22Rv1 (cell line): ENCODE measurements around the gene AKT3.
"Not testable (repeated sequence)": the region's sequence is repeated elsewhere in the genome, so short reads cannot be mapped to it uniquely, and the experiment has no call there.

Experiments
- H3K27ac ChIP-seq: fragments of 450-650 bp; 2 replicates; pipeline ENCODE4 v1.5.1; 2017
- ZFX ChIP-seq: fragments of 450-650 bp; IDR thresholded peaks from 2 replicates; pipeline ENCODE4 v1.6.1; 2017; ENCODE audit warnings: antibody characterized with exemption, borderline replicate concordance
- TF ChIP-seq, protein P1 (sequence below): fragments of 450-650 bp; IDR thresholded peaks from 2 replicates; pipeline ENCODE4 v1.5.1; 2017; ENCODE audit warnings: mild to moderate bottlenecking

Gene AKT3

DNA sequence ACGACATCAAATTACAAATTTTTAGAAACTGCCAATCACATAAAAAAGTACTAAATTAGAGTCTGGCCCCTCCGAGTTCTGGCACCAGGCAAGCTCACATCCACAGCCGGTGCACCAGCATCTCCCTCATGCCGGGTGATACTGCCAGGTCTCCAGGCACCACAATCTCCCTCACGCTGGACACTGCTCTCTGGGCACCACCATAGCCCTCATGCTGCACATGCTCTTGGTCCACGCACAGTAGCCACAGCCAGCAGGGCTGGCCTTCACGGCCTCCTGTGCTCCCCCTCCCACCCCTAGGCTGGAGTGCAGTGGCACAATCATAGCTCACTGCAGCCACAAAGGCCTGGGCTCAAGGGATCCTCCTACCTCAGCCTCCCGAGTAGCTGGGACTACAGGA lies 65.5 kb downstream of the AKT3 start:
- H3K27ac ChIP-seq, result no peak overlapping the region
- TF ChIP-seq, protein P1, sequence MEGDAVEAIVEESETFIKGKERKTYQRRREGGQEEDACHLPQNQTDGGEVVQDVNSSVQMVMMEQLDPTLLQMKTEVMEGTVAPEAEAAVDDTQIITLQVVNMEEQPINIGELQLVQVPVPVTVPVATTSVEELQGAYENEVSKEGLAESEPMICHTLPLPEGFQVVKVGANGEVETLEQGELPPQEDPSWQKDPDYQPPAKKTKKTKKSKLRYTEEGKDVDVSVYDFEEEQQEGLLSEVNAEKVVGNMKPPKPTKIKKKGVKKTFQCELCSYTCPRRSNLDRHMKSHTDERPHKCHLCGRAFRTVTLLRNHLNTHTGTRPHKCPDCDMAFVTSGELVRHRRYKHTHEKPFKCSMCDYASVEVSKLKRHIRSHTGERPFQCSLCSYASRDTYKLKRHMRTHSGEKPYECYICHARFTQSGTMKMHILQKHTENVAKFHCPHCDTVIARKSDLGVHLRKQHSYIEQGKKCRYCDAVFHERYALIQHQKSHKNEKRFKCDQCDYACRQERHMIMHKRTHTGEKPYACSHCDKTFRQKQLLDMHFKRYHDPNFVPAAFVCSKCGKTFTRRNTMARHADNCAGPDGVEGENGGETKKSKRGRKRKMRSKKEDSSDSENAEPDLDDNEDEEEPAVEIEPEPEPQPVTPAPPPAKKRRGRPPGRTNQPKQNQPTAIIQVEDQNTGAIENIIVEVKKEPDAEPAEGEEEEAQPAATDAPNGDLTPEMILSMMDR, result no peak
- TF ChIP-seq ZFX, result no peak

GRCh38 chr1:243783714-243784113 lies 66.3 kb downstream of the AKT3 start:
- TF ChIP-seq, protein P1, result no peak
- TF ChIP-seq ZFX, result no peak
- no peak overlapping the region for H3K27ac ChIP-seq

DNA sequence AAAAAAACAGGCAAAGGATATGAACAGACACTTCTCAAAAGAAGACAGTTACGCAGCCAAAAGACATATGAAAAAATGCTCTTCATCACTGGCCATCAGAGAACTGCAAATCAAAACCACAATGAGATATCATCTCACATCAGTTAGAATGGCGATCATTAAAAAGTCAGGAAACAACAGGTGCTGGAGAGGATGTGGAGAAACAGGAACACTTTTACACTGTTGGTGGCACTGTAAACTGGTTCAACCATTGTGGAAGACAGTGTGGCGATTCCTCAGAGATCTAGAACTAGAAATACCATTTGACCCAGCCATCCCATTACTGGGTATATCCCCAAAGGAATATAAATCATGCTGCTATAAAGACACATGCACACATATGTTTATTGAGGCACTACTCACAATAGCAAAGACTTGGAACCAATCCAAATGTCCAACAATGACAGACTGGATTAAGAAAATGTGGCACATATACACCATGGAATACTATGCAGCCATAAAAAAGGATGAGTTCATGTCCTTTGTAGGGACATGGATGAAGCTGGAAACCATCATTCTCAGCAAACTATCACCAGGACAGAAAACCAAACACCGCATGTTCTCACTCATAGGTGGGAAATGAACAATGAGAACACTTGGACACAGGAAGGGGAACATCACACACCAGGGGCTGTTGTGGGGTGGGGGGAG lies 77.5 kb downstream of the AKT3 start:
- H3K27ac ChIP-seq, result not testable (repeated sequence)

DNA sequence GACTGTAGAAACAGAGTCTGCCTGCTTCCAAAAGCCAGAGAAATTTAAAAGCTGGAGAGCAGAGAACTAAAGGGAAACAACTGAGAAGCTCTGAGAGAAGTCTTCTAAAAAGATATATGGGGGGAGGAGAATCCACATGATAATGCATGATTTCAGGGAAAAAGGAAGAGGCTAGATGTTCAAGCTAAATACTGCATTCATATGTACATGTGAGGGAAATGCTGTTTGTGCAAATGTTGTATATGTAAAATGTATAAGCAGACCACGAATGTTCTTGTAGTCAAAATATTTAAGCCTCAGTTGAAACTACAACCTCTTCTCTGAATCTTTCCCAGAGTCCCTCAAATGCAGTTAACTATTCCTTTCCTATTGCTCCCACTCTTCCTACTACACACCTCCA lies 79.2 kb downstream of the AKT3 start:
- TF ChIP-seq, protein P1, result no peak
- no peak for TF ChIP-seq ZFX
- no peak overlapping the region for H3K27ac ChIP-seq

- TF ChIP-seq ZFX, result no peak
- TF ChIP-seq, protein P1, result no peak
These were observed 84.4 kb downstream of the AKT3 start for GRCh38 chr1:243765676-243766075.

DNA sequence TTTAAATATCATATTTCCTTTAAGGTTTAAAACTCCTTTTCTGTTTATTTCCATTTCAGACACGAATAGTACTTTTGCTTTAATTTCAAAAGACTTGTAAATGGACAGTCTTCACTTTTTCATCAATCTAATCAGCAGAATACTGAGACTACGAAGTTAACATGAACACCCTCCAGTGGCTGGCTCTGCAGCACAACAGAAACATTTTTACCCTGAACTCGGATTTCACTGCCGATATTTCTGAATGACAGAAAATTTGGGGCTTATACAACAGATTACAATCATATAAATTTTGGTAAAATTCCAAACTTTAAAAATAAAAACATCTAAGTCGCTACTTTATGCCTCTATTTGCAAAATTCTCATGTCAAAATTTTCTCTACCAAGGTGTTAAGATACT lies 86.2 kb downstream of the AKT3 start:
- no peak for TF ChIP-seq ZFX
- TF ChIP-seq, protein P1, result no peak
- H3K27ac ChIP-seq, result no peak overlapping the region

More at GRCh38 chr1:243765676-243766075, 84.4 kb downstream of the AKT3 start:
- H3K27ac ChIP-seq, result no peak overlapping the region

- TF ChIP-seq, protein P1, result no peak
- no peak for TF ChIP-seq ZFX
- no peak overlapping the region for H3K27ac ChIP-seq
These were observed 91.4 kb downstream of the AKT3 start for GRCh38 chr1:243758647-243759046.

DNA sequence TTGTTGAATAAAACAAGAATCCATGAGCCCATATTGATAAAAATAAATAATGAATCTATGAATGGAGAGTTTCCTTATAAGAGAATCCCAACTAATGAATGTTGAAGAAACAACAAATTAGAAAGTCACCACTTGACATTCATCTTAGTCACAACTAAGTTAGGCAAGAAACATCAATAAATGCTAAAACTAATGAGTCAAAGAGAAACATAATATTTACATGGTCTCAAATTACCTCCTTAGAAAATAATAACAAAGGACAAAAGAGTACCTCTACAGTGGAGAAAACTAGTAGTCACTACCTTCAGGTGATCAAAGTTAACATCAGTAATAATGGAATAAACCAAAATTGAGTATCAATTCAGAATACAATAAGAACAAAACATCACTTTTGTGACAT lies 93.5 kb downstream of the AKT3 start:
- no peak for TF ChIP-seq ZFX
- TF ChIP-seq, protein P1, result no peak
- H3K27ac ChIP-seq, result no peak overlapping the region
